ENCODE measurements around the gene NGB. TPM values are rescaled to one million over a fixed set of nuclear protein-coding genes. Genes with fewer than 3 reads are reported as not detected.

Gene NGB, protein sequence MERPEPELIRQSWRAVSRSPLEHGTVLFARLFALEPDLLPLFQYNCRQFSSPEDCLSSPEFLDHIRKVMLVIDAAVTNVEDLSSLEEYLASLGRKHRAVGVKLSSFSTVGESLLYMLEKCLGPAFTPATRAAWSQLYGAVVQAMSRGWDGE
- total RNA-seq: not detected in 2 replicates

DNA sequence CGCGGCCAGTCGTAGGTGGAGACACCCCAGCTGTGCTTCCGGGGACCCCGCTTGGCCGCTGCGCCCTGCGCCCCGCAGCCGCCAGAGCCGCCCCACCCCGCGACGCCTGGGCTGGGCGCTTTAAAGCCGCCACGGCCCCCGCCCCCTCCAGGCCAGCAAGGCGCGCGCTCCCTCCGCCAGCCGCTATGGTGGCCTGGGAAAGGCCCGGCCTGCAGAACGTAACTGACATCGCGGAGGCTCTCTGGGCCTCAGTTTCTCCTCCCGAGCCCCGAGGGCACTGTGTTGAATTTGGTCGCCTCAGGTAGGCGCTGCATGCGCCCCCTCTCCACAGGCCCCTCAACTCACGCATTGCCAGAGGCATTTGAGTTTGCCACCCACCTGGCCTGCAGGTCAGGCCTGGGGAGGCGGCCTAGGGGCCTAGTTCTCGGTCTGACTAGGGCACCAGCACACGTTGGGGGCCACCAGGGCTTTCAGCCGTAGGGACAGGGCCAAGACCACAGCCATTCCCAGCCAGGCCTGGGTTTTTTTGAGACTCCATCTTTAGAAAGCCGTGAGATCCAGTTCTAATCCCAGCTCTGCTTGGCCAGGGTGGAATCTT, at the start of gene NGB:
NGB (minus strand) TSS at position 94 of the 598 bp plus-strand sequence. CDS start 269 bp downstream, outside the sequence.

DNA sequence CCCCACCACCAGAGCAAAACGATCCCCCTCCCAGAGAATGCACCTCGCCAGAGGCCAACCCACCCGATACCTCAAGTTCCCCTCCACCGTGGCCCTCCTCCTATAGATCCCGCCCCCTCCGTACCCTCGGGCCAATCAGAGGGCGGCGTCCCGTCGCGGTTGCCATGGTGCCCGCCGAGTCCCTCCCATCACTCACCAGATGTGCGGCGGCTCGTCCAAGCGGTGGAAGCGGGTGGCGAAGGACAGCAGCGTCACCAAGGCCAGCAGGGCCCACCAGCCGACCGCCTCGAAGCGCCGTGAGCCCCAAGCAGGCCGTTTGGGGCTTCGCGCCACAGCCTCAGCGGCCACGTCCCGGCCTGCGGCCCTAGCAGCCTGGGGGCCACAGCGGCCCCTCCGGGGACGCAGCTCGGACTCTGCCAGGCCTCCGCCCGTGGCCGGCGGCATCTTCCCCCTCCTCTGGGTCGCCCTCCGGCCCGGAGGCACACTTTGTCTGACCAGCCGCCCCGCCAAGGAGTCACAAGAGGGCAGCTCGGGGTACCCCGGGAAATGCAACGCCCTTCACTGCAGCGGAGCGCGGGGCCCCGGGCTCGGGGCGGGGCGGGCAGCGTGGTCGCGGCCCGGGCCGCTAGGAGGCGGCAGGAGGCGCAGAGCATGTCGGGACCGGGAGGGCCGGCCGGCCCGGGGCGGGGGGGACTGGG, 49.4 kb upstream of the NGB start, which contains the start of gene POMT2:
POMT2 (minus strand) TSS at position 646 of the 698 bp plus-strand sequence; CDS start at position 444, 202 bp downstream.

Other genes with a start within 250 kb of the NGB start
- 4.1 and 8.5 TPM in 2 replicates for gene IRF2BPL, start 242.5 kb downstream of the NGB start, total RNA-seq
- 8.1 and 12.2 TPM in 2 replicates for gene CIPC, start 172.9 kb downstream of the NGB start, total RNA-seq
- gene ZDHHC22, start 129.4 kb downstream of the NGB start, total RNA-seq: under 0.01 TPM in 1 of 2 replicates, not detected in the other
- 0.86 TPM in 1 of 2 replicates, not detected in the other for gene TMEM63C, start 89.4 kb downstream of the NGB start, total RNA-seq
- 4.3 and 6.4 TPM in 2 replicates for gene POMT2, start 49.7 kb upstream of the NGB start, total RNA-seq
- gene GSTZ1, start 49.8 kb upstream of the NGB start, total RNA-seq: 24.8 and 27.7 TPM in 2 replicates
- 8.3 and 9.9 TPM in 2 replicates for gene TMED8, start 105.9 kb upstream of the NGB start, total RNA-seq
- 0.33 and 1.2 TPM in 2 replicates for gene SAMD15, start 106.2 kb upstream of the NGB start, total RNA-seq
- 0.11 and 0.17 TPM in 2 replicates for gene NOXRED1, start 152.3 kb upstream of the NGB start, total RNA-seq
- 22.3 and 32.7 TPM in 2 replicates for gene VIPAS39, start 186.4 kb upstream of the NGB start, total RNA-seq
- gene AHSA1, start 186.9 kb upstream of the NGB start, total RNA-seq: 60.9 and 82.9 TPM in 2 replicates
- gene ISM2, start 227.6 kb upstream of the NGB start, total RNA-seq: 0.09 TPM in 1 of 2 replicates, not detected in the other